NCI-H1105 (cell line): ENCODE results near the gene LRRC23.
"Not testable (repeated sequence)": the region's sequence is repeated elsewhere in the genome, so short reads cannot be mapped to it uniquely, and the experiment has no call there.

ENCODE experiments used
- DNase-seq: peaks from one replicate; lab custom pipeline; 2025; lab: John Stamatoyannopoulos, UW

Gene LRRC23

GRCh38 chr12:6902448-6902847 lies 2.2 kb upstream of the LRRC23 start:
- DNase-seq = no peak

- no peak for DNase-seq
Measured at GRCh38 chr12:6903722-6904121, 900 bp upstream of the LRRC23 start.

GRCh38 chr12:6905414-6906040 lies 905 bp downstream of the LRRC23 start:
- no peak for DNase-seq

- DNase-seq = not testable (repeated sequence)
Measured at GRCh38 chr12:6908141-6908540, 3.5 kb downstream of the LRRC23 start.

GRCh38 chr12:6909421-6910145 lies 5.0 kb downstream of the LRRC23 start:
- DNase-seq = no peak

- DNase-seq = no peak
Measured at GRCh38 chr12:6912164-6912935, 7.7 kb downstream of the LRRC23 start.

- peak; percentile 49 for DNase-seq
Measured at GRCh38 chr12:6914246-6914946, 9.8 kb downstream of the LRRC23 start, which contains the start of gene ENO2. ENO2 (plus strand) TSS chr12:6914580; CDS start chr12:6915833, 1,253 bp downstream.

GRCh38 chr12:6914947-6915788 lies 10.5 kb downstream of the LRRC23 start:
- DNase-seq = no peak

- DNase-seq = no peak
Measured at GRCh38 chr12:6915789-6916285, 11.2 kb downstream of the LRRC23 start.

GRCh38 chr12:6916426-6917200 lies 12.0 kb downstream of the LRRC23 start:
- no peak for DNase-seq

- DNase-seq = no peak
Measured at GRCh38 chr12:6917491-6918231, 13.0 kb downstream of the LRRC23 start.

GRCh38 chr12:6919588-6919987 lies 15.0 kb downstream of the LRRC23 start:
- DNase-seq = no peak

GRCh38 chr12:6921539-6921938 lies 16.9 kb downstream of the LRRC23 start:
- DNase-seq = no peak

GRCh38 chr12:6921996-6922946 lies 17.6 kb downstream of the LRRC23 start:
- DNase-seq = no peak

- DNase-seq = no peak
Measured at GRCh38 chr12:6923003-6923732, 18.5 kb downstream of the LRRC23 start.

- DNase-seq = no peak
Measured at GRCh38 chr12:6923851-6924250, 19.2 kb downstream of the LRRC23 start.

GRCh38 chr12:6925239-6925539 lies 20.6 kb downstream of the LRRC23 start:
- no peak for DNase-seq
